Measurements from ENCODE around the gene DTX1. TPM values are rescaled to one million over a fixed set of nuclear protein-coding genes. Genes with fewer than 3 reads are reported as not detected.

DTX1 gene
- total RNA-seq, 4 donors from 2014 or later: 2.4 to 8.6 (median 3.1) TPM

DNA sequence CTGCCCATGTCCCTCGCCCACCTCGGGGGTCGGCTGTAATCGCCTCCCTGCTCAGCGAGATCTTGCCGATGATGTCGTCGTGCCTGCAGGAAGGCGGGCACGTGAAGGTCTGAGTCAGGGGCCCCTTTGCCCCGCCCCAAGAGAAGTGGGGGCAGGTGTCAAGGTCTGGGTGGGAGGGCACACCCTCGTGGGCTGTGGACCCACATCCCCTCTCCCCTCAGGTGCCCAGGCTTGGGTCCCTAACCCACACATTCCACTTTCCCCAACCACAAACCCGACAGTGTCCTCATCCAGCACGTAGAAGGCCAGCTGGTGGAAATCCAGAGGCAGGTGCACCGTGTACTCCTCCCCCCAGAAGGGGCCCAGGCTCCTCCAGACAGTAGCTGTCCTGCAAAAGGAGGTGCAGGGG is 71.3 kb downstream of the DTX1 start:
- no peaks in the 10 kb centered on the region for H3K9me3 ChIP-seq
- H3K4me3 ChIP-seq: no peak overlapping the region
- no peak overlapping the region for H3K27ac ChIP-seq
- no peak for TF ChIP-seq POLR2A (IDR thresholded peaks at IDR 0.05)
- TF ChIP-seq, protein P1, sequence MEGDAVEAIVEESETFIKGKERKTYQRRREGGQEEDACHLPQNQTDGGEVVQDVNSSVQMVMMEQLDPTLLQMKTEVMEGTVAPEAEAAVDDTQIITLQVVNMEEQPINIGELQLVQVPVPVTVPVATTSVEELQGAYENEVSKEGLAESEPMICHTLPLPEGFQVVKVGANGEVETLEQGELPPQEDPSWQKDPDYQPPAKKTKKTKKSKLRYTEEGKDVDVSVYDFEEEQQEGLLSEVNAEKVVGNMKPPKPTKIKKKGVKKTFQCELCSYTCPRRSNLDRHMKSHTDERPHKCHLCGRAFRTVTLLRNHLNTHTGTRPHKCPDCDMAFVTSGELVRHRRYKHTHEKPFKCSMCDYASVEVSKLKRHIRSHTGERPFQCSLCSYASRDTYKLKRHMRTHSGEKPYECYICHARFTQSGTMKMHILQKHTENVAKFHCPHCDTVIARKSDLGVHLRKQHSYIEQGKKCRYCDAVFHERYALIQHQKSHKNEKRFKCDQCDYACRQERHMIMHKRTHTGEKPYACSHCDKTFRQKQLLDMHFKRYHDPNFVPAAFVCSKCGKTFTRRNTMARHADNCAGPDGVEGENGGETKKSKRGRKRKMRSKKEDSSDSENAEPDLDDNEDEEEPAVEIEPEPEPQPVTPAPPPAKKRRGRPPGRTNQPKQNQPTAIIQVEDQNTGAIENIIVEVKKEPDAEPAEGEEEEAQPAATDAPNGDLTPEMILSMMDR (IDR thresholded peaks at IDR 0.05): no peak
- H3K4me1 ChIP-seq: no peaks in the 10 kb centered on the region
- no peaks in the 10 kb centered on the region for H3K36me3 ChIP-seq
- DNase-seq: no peak
- intact Hi-C loops (cut with DNase I; ENCODE audit: low total_unique reads): no loop called here
- no peaks in the 10 kb centered on the region for H3K27me3 ChIP-seq

DNA sequence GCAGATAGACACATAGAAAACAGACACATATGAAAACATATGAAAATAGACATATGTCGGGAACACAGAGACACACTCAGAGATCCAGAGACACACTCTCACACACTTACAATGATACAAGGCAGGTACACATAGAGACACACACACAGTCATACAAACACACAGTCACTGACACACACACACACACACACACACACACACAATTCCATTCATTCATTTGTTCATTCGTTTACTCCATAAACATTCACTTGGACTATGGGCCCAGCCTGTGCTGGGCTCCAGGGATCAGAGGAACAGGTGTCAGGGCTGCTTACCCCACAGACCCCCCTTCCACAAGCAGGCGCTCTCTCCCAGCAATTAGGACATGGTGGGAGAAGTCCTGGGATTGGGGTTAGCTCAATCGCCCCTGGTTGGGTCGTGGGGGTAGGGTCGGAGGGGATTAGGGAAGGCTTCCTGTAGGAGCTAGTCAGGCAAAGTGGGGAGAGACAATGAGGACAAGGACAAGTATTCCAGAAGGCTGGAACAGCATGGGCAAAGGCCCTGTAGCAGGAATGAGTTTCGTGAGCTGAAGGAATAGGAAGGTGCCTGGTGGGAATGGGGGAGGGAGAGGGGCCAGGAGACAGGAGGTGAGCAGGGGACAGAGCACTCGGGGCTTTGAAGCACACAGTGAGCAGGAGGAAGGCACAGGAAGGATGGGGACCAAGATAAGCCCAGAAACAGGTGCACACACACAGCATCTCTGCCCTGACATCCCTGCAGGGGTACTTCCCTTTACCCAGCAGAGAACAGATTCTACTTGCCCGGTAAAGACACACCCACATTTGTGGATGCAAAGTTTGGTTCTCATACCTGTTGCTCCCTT is 72.5 kb downstream of the DTX1 start:
- H3K27me3 ChIP-seq: no peaks in the 10 kb centered on the region

DNA sequence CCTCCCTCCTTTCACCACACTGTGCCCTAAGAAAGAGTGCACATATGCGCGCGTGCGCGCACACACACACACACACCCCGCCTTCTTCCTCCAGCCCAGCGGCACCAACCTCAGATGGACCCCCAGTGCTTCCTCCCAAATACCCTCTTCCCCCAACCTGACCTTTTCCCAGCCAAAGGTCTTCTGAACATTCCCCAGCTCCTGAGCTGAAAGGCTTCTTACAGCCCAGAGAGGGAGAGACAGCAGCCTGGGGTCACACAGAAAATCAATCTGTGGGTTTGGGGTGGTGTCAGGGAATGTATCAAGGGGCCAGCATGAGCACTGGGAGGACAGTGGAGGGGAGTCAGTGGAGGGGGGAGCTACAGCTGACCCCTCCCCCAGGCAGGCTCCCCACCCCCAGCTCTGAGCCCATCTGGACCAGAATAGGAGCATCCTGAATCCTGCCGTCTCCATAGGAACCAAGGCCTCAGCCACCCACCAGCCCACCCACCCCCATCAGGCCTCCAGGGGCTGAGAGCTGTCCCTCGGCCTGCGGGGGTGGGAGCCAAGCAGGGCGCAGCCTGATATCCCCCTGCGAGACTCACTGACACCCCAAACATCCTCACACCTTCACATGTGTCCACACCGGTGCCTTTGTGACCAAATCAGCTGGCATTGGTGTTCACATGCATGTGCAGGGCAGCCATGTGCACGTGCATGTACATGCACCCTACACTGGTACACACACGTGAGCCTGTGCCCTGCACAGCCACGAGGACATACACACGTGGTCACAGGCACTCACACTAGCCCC is 73.3 kb downstream of the DTX1 start:
- no peak for DNase-seq
- Histone ChIP-seq H3K9me3 (no peaks in the 10 kb centered on the region), H3K27ac (no peak overlapping the region), H3K27me3 (no peaks in the 10 kb centered on the region), H3K36me3 (no peaks in the 10 kb centered on the region), H3K4me1 (no peaks in the 10 kb centered on the region), H3K4me3 (no peak overlapping the region)
- intact Hi-C loops (cut with DNase I; ENCODE audit: low total_unique reads): no loop called here
- TF ChIP-seq POLR2A (IDR thresholded peaks at IDR 0.05): no peak
- TF ChIP-seq, protein P1 (IDR thresholded peaks at IDR 0.05): no peak

More for the DNA sequence above, 72.5 kb downstream of the DTX1 start:
- TF ChIP-seq, protein P1 (IDR thresholded peaks at IDR 0.05): no peak
- TF ChIP-seq POLR2A (IDR thresholded peaks at IDR 0.05): no peak
- H3K4me1 ChIP-seq: no peaks in the 10 kb centered on the region
- H3K9me3 ChIP-seq: no peaks in the 10 kb centered on the region
- no peak overlapping the region for H3K4me3 ChIP-seq
- no peak for DNase-seq
- no peaks in the 10 kb centered on the region for H3K36me3 ChIP-seq
- H3K27ac ChIP-seq: no peak overlapping the region
- intact Hi-C loops (cut with DNase I; ENCODE audit: low total_unique reads): no loop called here

DNA sequence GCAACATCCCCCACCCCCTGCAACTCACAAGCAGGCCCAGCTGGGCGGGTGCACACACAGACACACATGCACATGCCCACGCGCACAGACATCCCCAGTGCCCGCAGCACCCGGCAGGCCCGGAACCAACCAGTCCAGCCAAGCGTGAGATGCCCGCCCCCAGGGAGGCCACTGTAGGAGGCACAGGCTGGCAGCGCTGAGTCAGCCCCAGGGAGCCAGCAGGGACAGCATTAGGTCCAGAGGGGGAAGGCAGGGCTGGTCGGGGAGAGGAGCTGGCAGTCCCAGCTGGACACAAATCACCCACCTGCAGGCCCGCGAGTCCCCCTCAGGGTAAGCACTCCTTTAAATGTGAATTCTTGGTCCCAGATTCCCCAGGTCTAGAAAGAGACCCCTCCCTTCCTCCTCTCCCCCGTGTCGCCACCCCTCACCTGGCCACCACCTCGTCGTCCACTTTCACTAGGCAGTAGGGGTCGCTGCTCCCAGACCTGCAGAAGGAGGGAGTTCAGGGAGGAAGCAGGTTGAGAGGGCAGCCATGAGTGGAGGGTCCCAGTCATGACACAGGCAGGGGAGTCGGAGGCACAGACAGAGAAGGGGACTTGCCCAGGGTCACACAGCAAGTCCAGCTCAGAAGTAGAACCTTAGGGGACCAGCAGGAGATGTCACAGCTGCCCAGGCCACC is 74.1 kb downstream of the DTX1 start:
- Histone ChIP-seq H3K4me1 (no peaks in the 10 kb centered on the region), H3K9me3 (no peaks in the 10 kb centered on the region), H3K27me3 (no peaks in the 10 kb centered on the region), H3K36me3 (no peaks in the 10 kb centered on the region), H3K27ac (no peak overlapping the region), H3K4me3 (no peak overlapping the region)
- DNase-seq: no peak
- TF ChIP-seq POLR2A (IDR thresholded peaks at IDR 0.05): no peak
- TF ChIP-seq, protein P1 (IDR thresholded peaks at IDR 0.05): no peak
- intact Hi-C loops (cut with DNase I; ENCODE audit: low total_unique reads): no loop called here

Data from uterus (tissue), 4 donors.